ENCODE results near the gene PEPD.

PEPD gene

GRCh38 chr19:33357556-33357955 lies 164.0 kb downstream of the PEPD start:
- no peak for DNase-seq (ENCODE audit: low read depth)

GRCh38 chr19:33355535-33355934 lies 166.1 kb downstream of the PEPD start:
- no peak for DNase-seq (ENCODE audit: low read depth)

GRCh38 chr19:33350538-33351309 lies 170.9 kb downstream of the PEPD start:
- peak; percentile 46 for DNase-seq (ENCODE audit: low read depth)

GRCh38 chr19:33349319-33350289 lies 172.0 kb downstream of the PEPD start:
- no peak for DNase-seq (ENCODE audit: low read depth)

- peak; percentile 28 for DNase-seq (ENCODE audit: low read depth)
These were observed 173.1 kb downstream of the PEPD start for GRCh38 chr19:33348301-33349010.

GRCh38 chr19:33347300-33347699 lies 174.3 kb downstream of the PEPD start:
- DNase-seq (ENCODE audit: low read depth) = no peak

- DNase-seq (ENCODE audit: low read depth) = no peak
These were observed 174.9 kb downstream of the PEPD start for GRCh38 chr19:33346665-33347064.

- DNase-seq (ENCODE audit: low read depth) = no peak
These were observed 176.4 kb downstream of the PEPD start for GRCh38 chr19:33345163-33345562.

GRCh38 chr19:33344573-33344925 lies 177.0 kb downstream of the PEPD start:
- no peak for DNase-seq (ENCODE audit: low read depth)

- DNase-seq (ENCODE audit: low read depth) = no peak
These were observed 177.6 kb downstream of the PEPD start for GRCh38 chr19:33343859-33344572.

GRCh38 chr19:33343301-33343700 lies 178.3 kb downstream of the PEPD start:
- DNase-seq (ENCODE audit: low read depth) = no peak

- no peak for DNase-seq (ENCODE audit: low read depth)
These were observed 180.6 kb downstream of the PEPD start for GRCh38 chr19:33340991-33341390.

GRCh38 chr19:33339016-33339984 lies 182.3 kb downstream of the PEPD start:
- DNase-seq (ENCODE audit: low read depth) = no peak
